Measurements from ENCODE around the gene LIPT2. TPM values are rescaled to one million over a fixed set of nuclear protein-coding genes. Genes with fewer than 3 reads are reported as not detected.

Gene LIPT2
- total and polyA plus RNA-seq, 2 donors (not counting 3 experiments of a cell fraction or from before 2014, with no cell fraction given) = 1.7 to 4.1 TPM

DNA sequence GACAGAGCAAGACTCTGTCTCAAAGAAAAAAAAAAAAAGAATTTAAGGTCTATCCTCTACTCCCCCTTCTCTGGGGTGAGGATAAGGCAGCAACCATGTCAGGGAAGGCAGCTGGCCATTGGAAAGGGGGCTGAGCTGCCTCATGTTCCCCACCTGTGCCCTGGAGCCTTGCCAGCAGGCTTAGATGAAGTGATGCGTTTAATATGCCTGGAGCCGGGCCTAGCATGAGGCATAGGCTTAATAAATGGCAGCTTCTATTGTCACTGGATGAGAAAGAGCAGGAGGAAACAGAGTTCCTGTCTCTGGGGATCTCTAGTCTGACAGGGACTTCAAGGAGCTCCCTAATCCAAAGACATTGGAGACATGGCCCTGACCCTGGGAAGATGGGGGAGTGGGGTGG is 23.0 kb downstream of the LIPT2 start:
- Histone ChIP-seq H3K9me1 (replicated peaks; ENCODE audit: control insufficient read depth, extremely low read depth, insufficient read depth, low read length) (no peaks in the 10 kb centered on the region), H3K79me2 (ENCODE audit: control insufficient read depth, insufficient read depth, low read length) (no peaks in the 10 kb centered on the region), H3K4me3 (replicated peaks in 1 of 3; ENCODE audit: insufficient read depth in 1 of 3, low read depth in 1 of 3, low read length in 3 of 3) (no peak overlapping the region), H3K9me3 (replicated peaks; ENCODE audit: control insufficient read depth, insufficient read depth, low read length) (no peaks in the 10 kb centered on the region), H3K27ac (ENCODE audit: insufficient read depth, low read depth, low read length) (no peak overlapping the region), H3K4me2 (ENCODE audit: insufficient read depth, low read length) (no peak overlapping the region), H3K36me3 (ENCODE audit: control insufficient read depth in 2 of 2, extremely low read depth in 1 of 2, insufficient read depth in 2 of 2, low read length in 2 of 2) (no peaks in the 10 kb centered on the region), H3K9ac (replicated peaks; ENCODE audit: extremely low read depth, insufficient read depth, low read length) (no peak overlapping the region), H2AFZ (ENCODE audit: low read depth, low read length) (no peak overlapping the region), H3K27me3 (ENCODE audit: control insufficient read depth in 2 of 2, insufficient read depth in 2 of 2, low read length in 2 of 2) (peaks cover 12 to 13% of the 10 kb centered on the region in 2 experiments), H3K4me1 (ENCODE audit: control insufficient read depth, extremely low read depth, insufficient read depth, low read length) (peaks cover 7% of the 10 kb centered on the region), H4K20me1 (replicated peaks; ENCODE audit: control insufficient read depth, extremely low read depth, insufficient read depth, low read length) (no peaks in the 10 kb centered on the region)
- dilution Hi-C loops (cut with MboI; ENCODE audit: extremely low pct_ligation_motif_present, low sequenced_read_pairs) = loop anchor here (10.0 kb wide), 1 partner anchor 404 kb away; no protein-coding TSS in a partner anchor
- intact Hi-C loops (cut with micrococcal nuclease) = no loop called here
- DNase-seq (ENCODE audit: low read depth, low spot score) (no peak), FAIRE-seq (no peak)
- BruUV-seq (replicated peaks) = no TSS peak
- POLR2A ChIA-PET = no interaction called here
- TF ChIP-seq POLR2AphosphoS5 (IDR thresholded peaks at IDR 0.05; ENCODE audit: insufficient read depth, low read depth, low read length) = no peak
- TF ChIP-seq, protein P1, sequence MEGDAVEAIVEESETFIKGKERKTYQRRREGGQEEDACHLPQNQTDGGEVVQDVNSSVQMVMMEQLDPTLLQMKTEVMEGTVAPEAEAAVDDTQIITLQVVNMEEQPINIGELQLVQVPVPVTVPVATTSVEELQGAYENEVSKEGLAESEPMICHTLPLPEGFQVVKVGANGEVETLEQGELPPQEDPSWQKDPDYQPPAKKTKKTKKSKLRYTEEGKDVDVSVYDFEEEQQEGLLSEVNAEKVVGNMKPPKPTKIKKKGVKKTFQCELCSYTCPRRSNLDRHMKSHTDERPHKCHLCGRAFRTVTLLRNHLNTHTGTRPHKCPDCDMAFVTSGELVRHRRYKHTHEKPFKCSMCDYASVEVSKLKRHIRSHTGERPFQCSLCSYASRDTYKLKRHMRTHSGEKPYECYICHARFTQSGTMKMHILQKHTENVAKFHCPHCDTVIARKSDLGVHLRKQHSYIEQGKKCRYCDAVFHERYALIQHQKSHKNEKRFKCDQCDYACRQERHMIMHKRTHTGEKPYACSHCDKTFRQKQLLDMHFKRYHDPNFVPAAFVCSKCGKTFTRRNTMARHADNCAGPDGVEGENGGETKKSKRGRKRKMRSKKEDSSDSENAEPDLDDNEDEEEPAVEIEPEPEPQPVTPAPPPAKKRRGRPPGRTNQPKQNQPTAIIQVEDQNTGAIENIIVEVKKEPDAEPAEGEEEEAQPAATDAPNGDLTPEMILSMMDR (IDR thresholded peaks at IDR 0.05; ENCODE audit: extremely low read depth in 1 of 2, insufficient read depth in 1 of 2, low read depth in 1 of 2, low read length in 2 of 2) = no peak
- no peak for TF ChIP-seq POLR2A (IDR thresholded peaks at IDR 0.05; ENCODE audit: low read depth, low read length)
- TF ChIP-seq, protein P2, sequence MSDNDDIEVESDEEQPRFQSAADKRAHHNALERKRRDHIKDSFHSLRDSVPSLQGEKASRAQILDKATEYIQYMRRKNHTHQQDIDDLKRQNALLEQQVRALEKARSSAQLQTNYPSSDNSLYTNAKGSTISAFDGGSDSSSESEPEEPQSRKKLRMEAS (IDR thresholded peaks at IDR 0.05; ENCODE audit: insufficient read depth, insufficient read length) = no peak
- no peak for TF ChIP-seq FOS (IDR thresholded peaks at IDR 0.05; ENCODE audit: borderline replicate concordance, insufficient read depth, low read length)
- TF ChIP-seq MYC (IDR thresholded peaks at IDR 0.05; ENCODE audit: low read depth, low read length) = no peak
- no peak for TF ChIP-seq EZH2 (IDR thresholded peaks at IDR 0.05; ENCODE audit: borderline replicate concordance, low read depth, low read length, severe bottlenecking)
- no peak for TF ChIP-seq GATA2 (IDR thresholded peaks at IDR 0.05; ENCODE audit: insufficient read depth, insufficient read length, low read depth, low read length)
- no peak for TF ChIP-seq JUN (IDR thresholded peaks at IDR 0.05; ENCODE audit: borderline replicate concordance, insufficient read depth, insufficient read length, low read depth)
- CTCF ChIA-PET = interaction anchor here (2.1 to 2.2 kb wide), 2 partner anchors 18 to 21 kb away, joined by 7 to 13 read pairs; no protein-coding TSS in a partner anchor
